Measurements from ENCODE around the gene HDX. TPM values are rescaled to one million over a fixed set of nuclear protein-coding genes. Genes with fewer than 3 reads are reported as not detected.
"Not testable (repeated sequence)": the region's sequence is repeated elsewhere in the genome, so short reads cannot be mapped to it uniquely, and the experiment has no call there.

HDX gene
- polyA plus RNA-seq, 3 donors = 6.6 to 8.0 (median 6.7) TPM

DNA sequence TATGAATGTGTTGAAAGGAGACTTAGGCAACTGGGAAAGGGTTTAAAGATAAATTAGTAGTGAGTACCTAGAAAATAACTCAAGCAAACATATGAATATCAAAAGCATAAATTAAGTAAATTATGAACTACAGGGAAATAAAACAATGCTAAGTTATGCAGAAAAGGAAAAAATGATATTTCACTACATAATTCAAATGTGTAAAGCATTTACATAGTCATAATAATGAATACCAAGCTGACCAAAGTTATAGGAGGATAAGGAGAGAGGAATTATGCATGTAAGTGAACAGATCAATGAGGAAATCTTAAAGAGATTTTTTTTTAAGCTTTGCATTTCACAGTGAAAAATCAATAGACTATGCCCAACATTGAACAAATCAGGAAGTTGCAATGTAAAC lies 145.0 kb downstream of the HDX start:
- no peak for DNase-seq (ENCODE audit: low read depth in 3 of 3, low spot score in 2 of 3)

DNA sequence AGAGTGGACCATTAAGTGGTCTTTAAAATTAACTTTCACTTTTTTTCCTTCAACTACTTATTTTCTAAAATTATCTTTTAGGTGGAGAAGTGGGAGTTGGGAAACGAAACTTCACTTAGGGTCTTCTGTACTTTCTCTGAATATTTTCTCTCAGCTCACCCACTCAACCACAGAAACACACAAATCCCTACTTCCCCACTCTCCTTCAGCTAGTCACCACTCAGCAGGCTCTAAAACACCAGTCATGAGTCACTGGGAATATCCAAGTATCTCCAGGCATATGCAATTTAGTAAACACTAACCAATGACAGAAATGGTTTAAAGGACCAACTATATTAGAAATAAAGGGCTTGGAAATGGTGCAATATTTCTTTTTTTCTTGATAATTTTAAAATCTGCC lies 161.3 kb downstream of the HDX start:
- no peak for DNase-seq (ENCODE audit: low read depth in 3 of 3, low spot score in 2 of 3)

GRCh38 chrX:84339507-84340364 lies 162.5 kb downstream of the HDX start:
- no peak for DNase-seq (ENCODE audit: low read depth in 3 of 3, low spot score in 2 of 3)

GRCh38 chrX:84336646-84337045 lies 165.6 kb downstream of the HDX start:
- DNase-seq (ENCODE audit: low read depth in 3 of 3, low spot score in 2 of 3) = no peak

DNA sequence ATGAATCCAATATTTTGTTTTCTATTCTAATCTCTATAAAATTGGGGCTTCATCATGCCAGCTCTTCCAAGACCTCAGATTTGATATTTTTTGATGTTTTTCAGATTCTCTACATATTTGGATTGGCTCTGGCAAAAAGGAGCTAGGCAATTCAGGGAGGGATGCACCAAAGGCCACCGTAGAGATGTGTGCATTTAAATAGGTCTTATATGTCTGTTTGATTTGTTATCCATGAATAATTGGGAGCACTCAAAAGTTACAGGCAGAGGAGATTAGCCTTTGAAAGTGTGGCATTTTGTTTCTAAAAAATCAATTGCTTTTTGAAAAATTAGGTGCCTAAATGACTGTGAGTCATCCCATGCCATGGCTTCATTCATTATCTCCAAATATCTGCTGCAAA lies 167.1 kb downstream of the HDX start:
- DNase-seq (ENCODE audit: low read depth in 3 of 3, low spot score in 2 of 3) = no peak

DNA sequence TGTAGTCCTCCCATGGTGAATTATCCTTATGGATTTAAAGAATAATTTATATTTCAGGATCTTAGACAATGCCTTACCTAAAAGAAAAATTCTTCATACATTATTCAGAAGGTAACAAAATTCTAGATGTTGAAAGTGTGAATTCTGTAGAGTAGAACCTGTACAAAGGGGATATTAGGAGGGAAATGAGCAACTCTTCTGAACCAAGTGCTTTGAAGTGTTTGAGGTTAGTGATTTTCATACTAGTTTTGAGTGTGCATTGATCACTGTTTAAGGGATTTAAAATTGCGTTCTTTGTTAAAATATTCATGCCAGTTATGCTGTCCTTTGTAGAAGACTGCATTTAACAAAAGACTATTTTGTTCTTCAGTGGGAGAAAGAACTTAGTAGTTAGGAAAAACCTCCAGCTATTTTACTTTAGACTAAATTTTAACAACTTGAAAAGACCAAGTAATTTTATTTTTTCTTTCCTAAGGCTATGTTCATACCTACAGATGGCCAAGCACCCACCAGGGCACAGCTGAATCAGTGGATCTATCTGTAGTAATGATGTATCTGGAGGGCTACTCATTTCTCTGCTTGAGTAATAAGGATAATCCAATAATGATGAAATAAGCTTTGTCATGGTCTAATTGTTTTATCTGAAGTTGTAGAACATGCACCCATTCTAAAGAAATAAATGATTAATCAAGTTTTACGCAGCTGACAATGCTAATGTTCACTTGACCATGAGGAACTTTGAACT lies 180.0 kb downstream of the HDX start:
- DNase-seq (ENCODE audit: low read depth in 3 of 3, low spot score in 2 of 3) = no peak

DNA sequence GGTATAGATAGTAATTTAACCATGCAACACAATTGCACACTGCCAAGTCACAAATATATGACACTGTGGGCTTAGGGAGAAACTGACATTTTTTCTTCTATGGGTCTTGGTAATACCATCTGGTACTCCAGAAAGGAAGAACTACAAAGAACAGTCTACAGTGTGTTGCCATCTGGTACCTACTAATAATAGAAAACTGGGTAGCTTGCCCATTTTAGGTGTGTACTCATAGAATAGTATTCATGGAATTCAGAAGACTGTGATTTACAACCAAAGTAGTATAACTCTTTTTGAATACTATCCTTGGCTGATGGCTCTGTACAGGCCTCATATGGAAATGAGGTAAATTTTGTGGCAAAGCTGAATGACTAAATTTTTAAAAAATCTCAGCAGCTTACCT lies 181.6 kb downstream of the HDX start:
- no peak for DNase-seq (ENCODE audit: low read depth in 3 of 3, low spot score in 2 of 3)

DNA sequence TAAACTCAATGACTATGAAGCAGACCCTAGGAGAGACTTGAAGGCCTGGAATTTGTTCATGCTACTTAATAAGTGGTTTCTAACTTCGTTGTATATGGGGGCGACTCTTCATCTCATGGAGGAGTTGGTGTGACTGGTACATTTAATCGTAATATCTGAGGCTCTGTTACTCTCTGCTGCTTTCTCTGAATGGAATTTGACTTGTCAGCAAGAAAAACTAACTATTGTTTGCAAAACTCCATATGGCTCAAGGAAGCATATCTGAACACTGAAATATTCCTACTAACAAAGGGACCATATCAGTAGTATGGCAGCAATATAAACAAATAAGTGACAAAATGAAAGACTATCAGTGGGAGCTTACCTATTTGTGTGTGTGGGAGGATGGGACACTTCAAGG lies 182.2 kb downstream of the HDX start:
- no peak for DNase-seq (ENCODE audit: low read depth in 3 of 3, low spot score in 2 of 3)

DNA sequence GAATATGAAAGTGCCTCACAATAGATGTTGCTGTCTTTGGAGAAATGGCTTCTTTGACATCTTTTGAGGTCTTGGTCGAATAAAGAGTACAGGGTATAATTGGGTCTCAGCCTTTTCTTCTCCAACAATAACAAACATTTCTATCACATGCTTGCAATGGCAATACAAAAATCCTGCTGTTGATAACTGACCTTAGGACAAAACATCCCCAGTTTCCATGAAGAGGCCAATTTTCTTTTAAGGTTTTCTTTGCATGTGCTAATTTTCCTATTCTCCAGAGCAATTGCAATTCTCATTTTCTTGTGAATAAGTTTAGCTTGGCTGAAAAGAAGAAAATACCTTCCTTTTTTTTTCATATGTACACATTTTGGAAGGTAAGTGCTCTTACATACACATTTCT lies 183.6 kb downstream of the HDX start:
- DNase-seq (ENCODE audit: low read depth in 3 of 3, low spot score in 2 of 3) = no peak

DNA sequence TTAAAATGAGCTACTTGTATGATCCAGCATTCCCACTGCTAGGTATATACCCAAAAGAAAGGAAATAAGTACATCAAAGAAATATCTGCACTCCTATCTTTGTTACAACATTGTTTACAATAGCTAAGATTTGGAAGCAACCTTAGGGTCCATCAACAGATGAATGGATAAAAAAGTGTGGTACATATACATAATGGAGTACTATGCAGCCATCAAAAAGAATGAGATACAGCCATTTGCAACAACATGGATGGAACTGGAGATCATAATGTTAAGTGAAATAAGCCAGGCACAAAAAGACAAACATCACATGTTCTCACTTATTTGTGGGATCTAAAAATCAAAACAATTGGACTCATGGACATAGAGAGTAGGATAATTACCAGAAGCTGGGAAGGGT lies 186.3 kb downstream of the HDX start:
- not testable (repeated sequence) for DNase-seq (ENCODE audit: low read depth in 3 of 3, low spot score in 2 of 3)
